Stomach (tissue), 9 donors: ENCODE measurements around the gene PYGB. TPM values are rescaled to one million over a fixed set of nuclear protein-coding genes. Genes with fewer than 3 reads are reported as not detected.

ENCODE experiments used
- DNase-seq, 2 donors: peaks; one replicate each; pipeline versions ENCODE4 v3.0.0 to v3.0.0-alpha.2; 2013 to 2019
- H3K27ac ChIP-seq, 5 donors: fragments of 200-600 bp in 4 of 5; sonication (generic) in 4 of 5; one replicate each; pipeline ENCODE4 v1.5.1; 2013 to 2019; ENCODE audit warnings: mild to moderate bottlenecking in 1 of 5, moderate library complexity in 1 of 5
- H3K27me3 ChIP-seq, 3 donors: fragments of 200-600 bp; sonication (generic); one replicate each; pipeline ENCODE4 v1.5.1; 2017 to 2019; ENCODE audit warnings: mixed run types in 1 of 3
- H3K36me3 ChIP-seq, 4 donors: fragments of 200-600 bp; sonication (generic); 1 replicate in 3 of 4; 2 replicates in 1 of 4; pipeline ENCODE4 v1.5.1; 2016 to 2019
- H3K4me1 ChIP-seq, 4 donors: fragments of 200-600 bp; sonication (generic); one replicate each; pipeline ENCODE4 v1.5.1; 2016 to 2019
- H3K4me3 ChIP-seq, 4 donors: fragments of 200-600 bp; sonication (generic) in 3 of 4; one replicate each; pipeline ENCODE4 v1.5.1; 2016 to 2019; ENCODE audit warnings: mild to moderate bottlenecking in 1 of 4
- H3K9me3 ChIP-seq, 4 donors: fragments of 200-600 bp; sonication (generic); one replicate each; pipeline ENCODE4 v1.5.1; 2016 to 2019
- CTCF ChIP-seq, 7 experiments: fragments of 450-650 bp in 4 of 7; fragments of 200-600 bp in 3 of 7; sonication (generic) in 3 of 7; IDR thresholded peaks; one replicate each; pipeline ENCODE4 v1.5.1; 2016 to 2019; ENCODE audit warnings: antibody characterized with exemption in 7 of 7, control low read depth in 2 of 7, mild to moderate bottlenecking in 1 of 7
- EP300 ChIP-seq: sonication (generic); formaldehyde crosslinking; IDR thresholded peaks from one replicate; pipeline ENCODE4 v1.6.1; 2017; ENCODE audit warnings: antibody characterized with exemption
- POLR2A ChIP-seq, 4 donors: fragments of 450-650 bp; IDR thresholded peaks; one replicate each; pipeline ENCODE4 v1.6.1; 2016; ENCODE audit warnings: antibody characterized with exemption in 4 of 4, control low read depth in 2 of 4, mild to moderate bottlenecking in 1 of 4, moderate library complexity in 1 of 4
- POLR2AphosphoS5 ChIP-seq, 3 donors: sonication (generic); formaldehyde crosslinking; IDR thresholded peaks; one replicate each; pipeline ENCODE4 v1.6.1; 2016; ENCODE audit warnings: antibody characterized with exemption in 3 of 3
- WGBS, 5 donors: extraction: QIAGEN DNeasy Blood & Tissue Kit in 3 of 5; methylation state at CpG; one replicate each; pipeline versions ENCODE4 v1.1.5 to v1.1.7; 2013 to 2018; 5-methylcytosine and 5-hydroxymethylcytosine counted together
- intact Hi-C: fragments of 100-400 bp; cut with DNase I; formaldehyde crosslinking; loops from one replicate; pipeline ENCODE4 v1.15.1; 2023; ENCODE audit warnings: low total_unique reads
- polyA plus RNA-seq, 3 donors: library from polyadenylated mRNA; stranded (reverse); fragments of 200-250 nt; gene quantifications; one replicate each; pipeline ENCODE4 v1.2.3, GENCODE V29; 2013
- total RNA-seq, 5 donors: library from RNA; depleted of rRNA; stranded (reverse); fragments of >200 nt; gene quantifications; one replicate each; pipeline versions ENCODE4 v1.1.0 to v1.2.3, GENCODE V29; 2014 to 2016
- donor health status: healthy with polysubstance abuse.
- donor health status: Bipolar disorder and iron deficiency.
- donor health status: healthy.

The PYGB gene
- total and polyA plus RNA-seq, 8 donors, result 23.1 to 116 (median 49.5) TPM

GRCh38 chr20:25280051-25280573 lies 32.2 kb downstream of the PYGB start:
- Histone ChIP-seq H3K27me3 (no peaks in the 10 kb centered on the region), H3K9me3 (no peaks in the 10 kb centered on the region), H3K27ac (peak overlapping the region in 4 of 5 donors; percentile 34 to 51 (median 38)), H3K4me3 (no peak overlapping the region), H3K4me1 (peaks cover 0 to 10% (median 3%) of the 10 kb centered on the region in 4 donors), H3K36me3 (peaks cover 70 to 100% (median 100%) of the 10 kb centered on the region in 4 donors)
- peak; percentile 36 to 79 for DNase-seq
- WGBS, 5 donors, result 40 to 74% (median 61%) methylated on average over 4 to 15 of the region's 15 CpGs
- intact Hi-C loops, result no loop called here
- TF ChIP-seq POLR2AphosphoS5 (IDR thresholded peaks at IDR 0.05) (peak in 2 of 3 donors; percentile 18 to 20), POLR2A (IDR thresholded peaks at IDR 0.05) (no peak)

GRCh38 chr20:25280574-25281535 lies 33.0 kb downstream of the PYGB start:
- Histone ChIP-seq H3K9me3 (no peaks in the 10 kb centered on the region), H3K4me1 (peaks cover 0 to 10% (median 3%) of the 10 kb centered on the region in 4 donors), H3K27me3 (no peaks in the 10 kb centered on the region), H3K27ac (peak overlapping the region in 3 of 5 donors; percentile 34 to 43 (median 34)), H3K36me3 (peaks cover 74 to 100% (median 100%) of the 10 kb centered on the region in 4 donors), H3K4me3 (no peak overlapping the region)
- intact Hi-C loops, result no loop called here
- peak in 1 of 2 donors; percentile 7 for DNase-seq
- TF ChIP-seq POLR2AphosphoS5 (IDR thresholded peaks at IDR 0.05), result no peak
- no peak for TF ChIP-seq CTCF (IDR thresholded peaks at IDR 0.05)
- TF ChIP-seq POLR2A (IDR thresholded peaks at IDR 0.05), result no peak
- no peak for TF ChIP-seq EP300
- WGBS, 5 donors, result 92 to 94% (median 93%) methylated on average over 16 to 33 of the region's 33 CpGs

GRCh38 chr20:25281541-25281991 lies 33.7 kb downstream of the PYGB start:
- no peak overlapping the region for H3K4me3 ChIP-seq
- H3K9me3 ChIP-seq, result no peaks in the 10 kb centered on the region
- peaks cover 0 to 10% (median 3%) of the 10 kb centered on the region in 4 donors for H3K4me1 ChIP-seq
- H3K36me3 ChIP-seq, result peaks cover 81 to 100% (median 100%) of the 10 kb centered on the region in 4 donors
- no peak overlapping the region for H3K27ac ChIP-seq
- intact Hi-C loops, result no loop called here
- no peaks in the 10 kb centered on the region for H3K27me3 ChIP-seq
- TF ChIP-seq CTCF (IDR thresholded peaks at IDR 0.05) (no peak), POLR2A (IDR thresholded peaks at IDR 0.05) (no peak), EP300 (no peak), POLR2AphosphoS5 (IDR thresholded peaks at IDR 0.05) (no peak)
- DNase-seq, result peak in 1 of 2 donors; percentile 38
- 89 to 93% (median 93%) methylated on average over 16 to 21 of the region's 21 CpGs; no CpG with 5 or more reads in 1 of the 5 donors for WGBS, 5 donors

- intact Hi-C loops, result no loop called here
- H3K9me3 ChIP-seq, result no peaks in the 10 kb centered on the region
- TF ChIP-seq POLR2A (IDR thresholded peaks at IDR 0.05), result no peak
- TF ChIP-seq POLR2AphosphoS5 (IDR thresholded peaks at IDR 0.05), result no peak
- no peak for TF ChIP-seq CTCF (IDR thresholded peaks at IDR 0.05)
- TF ChIP-seq EP300, result no peak
- no peak overlapping the region for H3K4me3 ChIP-seq
- no peak overlapping the region for H3K27ac ChIP-seq
- no peaks in the 10 kb centered on the region for H3K27me3 ChIP-seq
- peaks cover 81 to 100% (median 100%) of the 10 kb centered on the region in 4 donors for H3K36me3 ChIP-seq
- H3K4me1 ChIP-seq, result peaks cover 0 to 10% (median 3%) of the 10 kb centered on the region in 4 donors
- peak in 1 of 2 donors; percentile 24 for DNase-seq
- 87 to 92% (median 91%) methylated on average over 20 to 22 of the region's 22 CpGs for WGBS, 5 donors
Measured at GRCh38 chr20:25282034-25282781, 34.3 kb downstream of the PYGB start.
